ENCODE data around the gene DBH.
"Not testable (repeated sequence)": the region's sequence is repeated elsewhere in the genome, so short reads cannot be mapped to it uniquely, and the experiment has no call there.

The DBH gene

GRCh38 chr9:133626008-133626407, 10.2 kb upstream of the DBH start:
- DNase-seq (ENCODE audit: low spot score): not testable (repeated sequence)

DNA sequence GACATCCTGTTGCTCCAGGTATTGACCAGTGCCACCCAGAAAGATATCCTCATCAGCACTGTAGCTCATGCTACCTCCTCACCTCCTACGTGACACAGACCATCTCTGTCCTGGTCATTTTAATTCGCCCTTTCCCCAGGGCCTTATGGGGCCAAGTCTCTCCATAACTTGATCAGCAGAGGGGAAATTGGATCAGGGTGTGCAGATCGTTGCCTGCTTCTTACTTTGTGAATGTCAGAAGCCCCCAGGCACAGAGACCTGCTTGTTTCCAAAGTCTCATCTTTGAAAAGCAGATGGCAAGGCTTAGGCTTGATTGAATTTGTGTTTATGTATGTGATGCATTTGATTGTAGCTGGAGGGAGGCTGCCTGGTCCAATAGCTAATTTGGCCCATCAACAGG, 8.8 kb upstream of the DBH start:
- DNase-seq (ENCODE audit: low spot score): no peak

DNA sequence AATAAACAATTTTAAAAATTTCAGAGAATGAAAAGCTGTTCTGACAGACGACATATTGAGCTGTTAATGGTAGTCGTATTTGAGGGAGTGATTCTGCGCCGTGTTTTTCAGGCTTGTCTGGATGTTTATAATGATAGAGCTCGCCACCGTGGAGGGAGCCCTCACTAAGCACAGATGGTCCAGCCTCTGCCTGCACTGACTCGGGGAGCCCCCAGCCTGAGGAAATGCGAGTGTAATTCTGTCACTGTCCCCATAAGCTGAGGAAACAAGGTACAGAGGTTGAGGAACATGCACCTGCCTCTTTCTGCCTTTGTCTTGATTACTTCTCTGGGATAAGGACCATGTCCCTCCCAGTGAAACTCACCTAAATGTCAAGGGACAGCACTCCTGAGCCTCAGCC, 7.4 kb upstream of the DBH start:
- no peak for DNase-seq (ENCODE audit: low spot score)

- DNase-seq (ENCODE audit: low spot score): no peak
Measured at GRCh38 chr9:133629221-133630110, 6.7 kb upstream of the DBH start.

DNA sequence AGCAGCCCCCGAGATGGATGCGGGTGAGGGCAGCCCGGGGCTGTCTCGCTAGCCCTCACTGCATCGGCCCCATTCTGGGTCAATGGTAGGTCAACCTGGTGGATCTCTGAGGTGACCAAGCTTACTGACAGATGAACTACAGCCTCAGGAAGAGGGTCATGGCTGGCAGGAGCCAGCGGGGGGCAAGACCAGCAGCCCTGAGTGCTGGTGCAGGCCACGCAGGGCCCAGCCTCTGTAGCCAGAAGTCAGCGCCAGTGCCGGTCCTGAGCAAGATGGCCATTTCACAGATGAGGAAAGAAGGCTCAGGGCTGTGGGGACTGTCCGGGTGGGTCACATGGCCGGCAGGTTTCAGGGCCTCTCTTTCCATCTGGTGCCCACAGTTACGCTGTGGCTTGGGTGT, 5.1 kb upstream of the DBH start:
- no peak for DNase-seq (ENCODE audit: low spot score)

DNA sequence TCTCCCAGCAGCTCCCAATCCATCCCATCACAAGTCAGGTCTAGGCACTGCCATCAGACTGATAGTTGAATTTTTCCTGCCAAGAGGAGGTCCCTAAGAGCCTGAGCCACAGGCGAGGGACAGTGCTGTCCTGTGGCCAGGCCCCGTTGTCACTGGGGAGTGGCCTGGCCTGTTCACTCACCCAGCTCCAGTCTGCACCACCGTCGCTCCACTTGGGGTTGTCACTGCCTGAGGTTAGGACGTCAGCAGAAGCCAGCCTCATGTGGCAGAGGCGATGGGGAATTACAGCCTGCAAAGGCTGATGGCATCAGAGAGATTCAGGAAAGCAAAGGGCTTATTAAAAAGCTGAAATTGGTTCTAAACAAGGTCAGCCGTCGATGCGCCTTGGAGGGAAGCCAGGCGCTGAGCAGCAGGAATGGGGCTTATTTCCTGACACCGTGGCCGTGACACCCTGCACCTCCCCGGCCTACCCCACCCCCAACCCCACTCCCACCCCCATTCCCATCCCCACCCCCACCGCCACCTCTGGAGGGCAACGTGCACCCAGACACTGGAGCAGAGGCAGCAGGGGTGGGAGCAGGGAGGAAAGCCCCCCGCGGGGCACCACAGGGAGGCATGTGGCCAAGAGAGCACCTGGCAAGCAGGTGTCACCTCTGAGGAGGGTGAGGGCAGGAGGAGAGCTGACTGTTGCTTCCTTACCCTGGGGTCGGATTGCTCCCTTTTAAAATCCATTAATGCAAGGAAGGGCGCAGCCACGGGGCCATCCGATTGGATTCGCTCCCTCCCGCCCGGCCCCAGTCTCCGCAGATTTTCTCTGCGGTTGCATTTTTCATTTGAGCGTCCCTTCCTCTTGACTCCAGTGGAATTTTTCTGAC, 3.1 kb upstream of the DBH start:
- DNase-seq (ENCODE audit: low spot score): no peak

GRCh38 chr9:133633681-133634080, 2.5 kb upstream of the DBH start:
- DNase-seq (ENCODE audit: low spot score): no peak

GRCh38 chr9:133634081-133634691, 2.0 kb upstream of the DBH start:
- DNase-seq (ENCODE audit: low spot score): no peak

- no peak for DNase-seq (ENCODE audit: low spot score)
Measured at GRCh38 chr9:133635098-133635497, 1.1 kb upstream of the DBH start.

DNA sequence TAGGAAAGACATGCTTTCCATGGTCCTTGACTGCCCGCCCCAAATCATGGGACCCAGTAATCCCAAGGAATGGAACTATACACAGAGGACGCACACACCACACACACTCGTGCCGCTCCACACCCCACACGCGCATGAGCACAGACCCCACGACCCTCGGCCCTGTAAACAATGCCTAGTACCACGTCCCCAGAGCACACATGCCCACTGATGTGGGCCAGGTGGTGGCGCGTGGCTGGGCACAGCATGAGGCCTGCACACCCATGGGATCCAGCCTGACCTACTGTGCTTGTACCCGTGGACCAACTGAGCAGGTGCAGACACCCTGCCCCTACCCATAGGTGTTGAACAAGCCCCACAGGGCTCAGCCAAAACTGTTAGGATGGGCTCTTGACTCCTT, 739 bp downstream of the DBH start:
- DNase-seq (ENCODE audit: low spot score): no peak

- DNase-seq (ENCODE audit: low spot score): no peak
Measured at GRCh38 chr9:133637451-133638055, 1.4 kb downstream of the DBH start.

DNA sequence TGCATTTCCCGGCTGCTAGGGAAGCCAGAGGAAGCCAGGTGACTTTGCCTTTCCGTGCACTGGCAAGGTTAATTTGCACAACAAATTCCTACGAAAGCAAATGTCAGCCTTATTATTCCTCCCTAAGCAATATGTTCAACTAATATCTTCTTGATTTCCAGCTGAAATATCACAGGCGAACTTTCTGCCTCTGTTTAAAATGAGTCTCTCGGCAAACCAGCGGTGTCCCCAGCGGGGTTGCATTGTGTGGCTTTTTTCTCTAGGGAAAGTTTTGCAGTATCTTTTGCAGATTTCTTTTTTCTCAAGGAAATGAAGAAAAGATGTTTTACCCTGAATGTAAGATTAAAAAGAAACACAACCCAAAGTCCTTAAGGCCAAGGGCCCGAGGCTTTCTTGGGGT, 1.9 kb downstream of the DBH start:
- DNase-seq (ENCODE audit: low spot score): no peak

DNA sequence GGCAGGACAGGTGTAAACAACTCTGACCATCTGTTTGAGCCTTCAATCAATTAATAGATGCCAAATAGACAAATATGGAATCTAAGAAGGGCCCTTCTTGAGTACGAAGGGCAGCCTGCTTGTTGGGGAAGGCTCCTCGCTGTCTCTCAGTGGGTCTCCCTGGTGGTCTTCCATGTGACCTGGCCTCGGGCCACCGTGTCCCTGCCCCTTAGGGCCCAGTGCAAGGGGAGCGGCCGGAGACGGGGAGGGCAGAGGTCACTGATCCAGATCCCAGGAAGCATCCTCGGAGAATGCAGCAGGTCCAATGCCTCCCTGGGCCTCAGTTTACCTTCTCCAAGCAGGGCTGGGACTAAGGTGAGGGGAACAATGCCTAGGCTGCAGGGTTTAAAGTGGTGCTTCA, 2.5 kb downstream of the DBH start:
- DNase-seq (ENCODE audit: low spot score): no peak

- no peak for DNase-seq (ENCODE audit: low spot score)
Measured at GRCh38 chr9:133639613-133640012, 3.5 kb downstream of the DBH start.

- no peak for DNase-seq (ENCODE audit: low spot score)
Measured at GRCh38 chr9:133640160-133640559, 4.0 kb downstream of the DBH start.

DNA sequence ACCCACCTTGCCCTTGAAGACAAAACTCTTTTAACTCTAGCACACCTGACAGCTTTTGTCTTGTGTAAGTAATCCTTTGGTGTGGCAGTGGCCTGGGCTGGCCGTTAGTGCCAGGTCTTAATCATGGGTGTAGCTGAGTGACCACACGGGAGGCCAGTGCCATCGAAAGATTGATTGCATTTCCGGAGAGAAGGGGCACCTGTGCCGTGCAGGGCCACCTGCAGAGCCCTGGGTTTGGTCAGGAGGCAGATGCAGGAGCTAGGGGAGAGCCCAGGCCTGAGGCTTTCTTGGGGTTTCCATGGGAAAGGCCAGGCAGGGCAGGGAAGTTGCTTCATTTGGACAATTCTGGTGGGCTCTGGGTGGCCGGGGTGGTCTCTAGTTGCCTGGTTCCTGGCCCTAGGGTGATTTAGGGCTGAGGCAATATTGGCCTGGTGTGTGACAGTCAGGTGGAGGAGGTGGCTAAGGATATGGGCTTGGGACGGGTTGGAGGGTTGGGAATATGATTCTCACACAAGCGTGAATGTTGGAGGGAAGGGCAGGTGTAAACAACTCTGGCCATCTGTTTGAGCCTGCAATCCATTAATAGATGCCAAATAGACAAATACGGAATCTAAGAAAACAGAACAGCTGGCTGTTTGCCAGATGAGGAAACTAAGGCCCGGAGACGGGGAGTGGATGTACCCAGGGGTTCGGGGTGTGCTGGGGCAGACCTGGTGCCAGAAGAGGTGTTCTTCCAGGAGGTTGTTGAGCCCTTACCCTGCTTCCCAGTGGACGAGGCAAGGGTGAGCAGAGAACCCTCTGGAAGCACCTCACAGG, 4.6 kb downstream of the DBH start:
- DNase-seq (ENCODE audit: low spot score): no peak

- no peak for DNase-seq (ENCODE audit: low spot score)
Measured at GRCh38 chr9:133641396-133641655, 5.2 kb downstream of the DBH start.

GRCh38 chr9:133641861-133642595, 5.9 kb downstream of the DBH start:
- no peak for DNase-seq (ENCODE audit: low spot score)

GRCh38 chr9:133642708-133643361, 6.7 kb downstream of the DBH start:
- DNase-seq (ENCODE audit: low spot score): no peak

- DNase-seq (ENCODE audit: low spot score): no peak
Measured at GRCh38 chr9:133643362-133643755, 7.2 kb downstream of the DBH start.
